IMR-90 (cell line): ENCODE data around the gene WFDC12. TPM values are rescaled to one million over a fixed set of nuclear protein-coding genes. Genes with fewer than 3 reads are reported as not detected.

Experiments used
- ATAC-seq: fragments of 200-7000 bp; cut with Tn5 transposase; 2 replicates; pipeline ENCODE4 v1.9.1; 2020; ENCODE audit warnings: low read depth, mild to moderate bottlenecking, moderate library complexity
- BruUV-seq: library from RNA; stranded (reverse); fragments of 400-500 nt; replicated peaks from 2 replicates; lab custom pipeline; 2021; lab: Mats Ljungman, UMichigan
- CTCF ChIA-PET: fragments of 300-600 bp; formaldehyde crosslinking; extraction: SDS; loops from one replicate; lab custom pipeline; 2021; ENCODE audit warnings: antibody characterized with exemption; lab: Yijun Ruan, JAX
- POLR2A ChIA-PET: fragments of 300-600 bp; sonication (Branson Sonifier 250); formaldehyde crosslinking; loops from one replicate; lab custom pipeline; 2022; ENCODE audit warnings: antibody characterized with exemption; ENCODE audit not compliant: unreplicated experiment; lab: Charles Lee
- DNase-seq: peaks from one replicate; pipeline ENCODE4 v3.0.0; 2013
- H2AFZ ChIP-seq: replicated peaks from 2 replicates; pipeline ENCODE3; 2013; ENCODE audit warnings: low read length, mild to moderate bottlenecking; ENCODE audit not compliant: poor library complexity
- H2AK5ac ChIP-seq: 2 replicates; pipeline ENCODE4 v1.6.1; 2013; ENCODE audit warnings: low read depth, low read length, inconsistent platforms
- H2AK9ac ChIP-seq: replicated peaks from 2 replicates; pipeline ENCODE3; 2013; ENCODE audit warnings: mild to moderate bottlenecking, low read depth, low read length, moderate library complexity; ENCODE audit not compliant: poor library complexity
- H2BK120ac ChIP-seq: 2 replicates; pipeline ENCODE4 v1.6.1; 2013; ENCODE audit warnings: low read depth, low read length, inconsistent platforms
- H2BK15ac ChIP-seq: 3 replicates; pipeline ENCODE4 v1.6.1; 2013; ENCODE audit warnings: low read depth, low read length, inconsistent platforms
- H2BK20ac ChIP-seq: 2 replicates; pipeline ENCODE4 v1.6.1; 2013; ENCODE audit warnings: low read depth, mild to moderate bottlenecking, inconsistent platforms, low read length, moderate library complexity
- H2BK5ac ChIP-seq: 2 replicates; pipeline ENCODE4 v1.6.1; 2013; ENCODE audit warnings: mild to moderate bottlenecking, low read depth, low read length, inconsistent platforms; ENCODE audit not compliant: poor library complexity, severe bottlenecking
- H3K14ac ChIP-seq: replicated peaks from 2 replicates; pipeline ENCODE4 v1.6.1; 2013; ENCODE audit warnings: low read depth, low read length, inconsistent platforms
- H3K18ac ChIP-seq: 2 replicates; pipeline ENCODE4 v1.6.1; 2013; ENCODE audit warnings: low read depth, low read length, control low read depth
- H3K23ac ChIP-seq: 2 replicates; pipeline ENCODE4 v1.6.1; 2013; ENCODE audit warnings: low read depth, low read length, inconsistent platforms
- H3K27ac ChIP-seq: 2 replicates; pipeline ENCODE4 v1.5.1; 2013; ENCODE audit warnings: mild to moderate bottlenecking, control low read depth, low read length; ENCODE audit not compliant: insufficient read depth
- H3K27me3 ChIP-seq: 2 replicates; pipeline ENCODE4 v1.6.1; 2013; ENCODE audit warnings: low read length; ENCODE audit not compliant: control insufficient read depth, insufficient read depth
- H3K36me3 ChIP-seq: 2 replicates; pipeline ENCODE4 v1.6.1; 2013; ENCODE audit warnings: low read length, mixed read lengths; ENCODE audit not compliant: control insufficient read depth, insufficient read depth
- H3K4ac ChIP-seq: 2 replicates; pipeline ENCODE4 v1.6.1; 2013; ENCODE audit warnings: low read depth, low read length, inconsistent platforms
- H3K4me1 ChIP-seq: 2 replicates; pipeline ENCODE4 v1.6.1; 2013; ENCODE audit warnings: low read length, mixed read lengths; ENCODE audit not compliant: control insufficient read depth, insufficient read depth
- H3K4me2 ChIP-seq: 2 replicates; pipeline ENCODE4 v1.6.1; 2013; ENCODE audit warnings: low read depth, mild to moderate bottlenecking, control low read depth, low read length, moderate library complexity
- H3K4me3 ChIP-seq: 2 replicates; pipeline ENCODE4 v1.5.1; 2013; ENCODE audit warnings: low read depth, mild to moderate bottlenecking, control low read depth, low read length, moderate library complexity; ENCODE audit not compliant: insufficient read depth
- H3K56ac ChIP-seq: 2 replicates; pipeline ENCODE4 v1.6.1; 2013; ENCODE audit warnings: low read length, inconsistent platforms; ENCODE audit not compliant: insufficient read depth; ENCODE audit errors: extremely low read depth
- H3K79me1 ChIP-seq, 2 experiments: 2 replicates each; pipeline ENCODE4 v1.6.1; 2013; ENCODE audit warnings: low read length in 2 of 2, inconsistent platforms in 1 of 2, low read depth in 1 of 2
- H3K9ac ChIP-seq: 2 replicates; pipeline ENCODE4 v1.6.1; 2013; ENCODE audit warnings: low read depth, low read length, control low read depth
- H3K9me1 ChIP-seq: 2 replicates; pipeline ENCODE4 v1.6.1; 2013; ENCODE audit warnings: low read length, inconsistent platforms; ENCODE audit not compliant: insufficient read depth
- H3K9me3 ChIP-seq: 2 replicates; pipeline ENCODE4 v1.6.1; 2013; ENCODE audit warnings: low read length; ENCODE audit not compliant: control insufficient read depth, insufficient read depth
- H4K20me1 ChIP-seq: 2 replicates; pipeline ENCODE4 v1.6.1; 2013; ENCODE audit warnings: low read length, inconsistent platforms; ENCODE audit not compliant: insufficient read depth
- H4K5ac ChIP-seq: 2 replicates; pipeline ENCODE4 v1.6.1; 2013; ENCODE audit warnings: mild to moderate bottlenecking, low read depth, low read length, control low read depth
- H4K8ac ChIP-seq, 2 experiments: 2 replicates each; pipeline ENCODE4 v1.6.1; 2013; ENCODE audit warnings: low read depth in 2 of 2, low read length in 2 of 2, control low read depth in 1 of 2, inconsistent platforms in 1 of 2
- H4K91ac ChIP-seq: 2 replicates; pipeline ENCODE4 v1.6.1; 2013; ENCODE audit warnings: low read depth, low read length, inconsistent platforms; ENCODE audit not compliant: insufficient read depth
- CHD1 ChIP-seq: IDR thresholded peaks from 2 replicates; pipeline ENCODE4 v1.6.1; 2012; ENCODE audit warnings: low read depth, low read length, improper control_type of control experiment
- MAFK ChIP-seq: IDR thresholded peaks from 2 replicates; pipeline ENCODE4 v1.6.1; 2012; ENCODE audit warnings: low read depth, low read length, improper control_type of control experiment
- MAZ ChIP-seq: IDR thresholded peaks from 2 replicates; pipeline ENCODE4 v1.6.1; 2012; ENCODE audit warnings: low read depth, mild to moderate bottlenecking, low read length, improper control_type of control experiment, moderate library complexity, borderline replicate concordance
- MXI1 ChIP-seq: IDR thresholded peaks from 2 replicates; pipeline ENCODE4 v1.6.1; 2012; ENCODE audit warnings: low read depth, mild to moderate bottlenecking, low read length, moderate library complexity, borderline replicate concordance
- NFE2L2 ChIP-seq: fragments of 150-350 bp; IDR thresholded peaks from 2 replicates; pipeline ENCODE4 v1.6.1; 2016; ENCODE audit warnings: low read depth, mild to moderate bottlenecking, low read length
- whole genome bisulfite sequencing, 2 experiments: methylation state at CpG; one replicate each; pipeline versions ENCODE4 v1.1.5 to v1.1.7; 2013; ENCODE audit warnings: missing lambda C conversion rate in 2 of 2; ENCODE audit not compliant: insufficient read length in 1 of 2; ENCODE audit errors: extremely low coverage in 2 of 2; 5-methylcytosine and 5-hydroxymethylcytosine counted together
- dilution Hi-C: fragments of 300-500 bp; cut with HindIII; formaldehyde crosslinking; loops from one replicate; pipeline ENCODE4 v1.14.3; 2018; ENCODE audit warnings: low sequenced_read_pairs; ENCODE audit not compliant: unreplicated experiment
- in situ Hi-C: fragments of 300-500 bp; cut with MboI; formaldehyde crosslinking; loops from 3 replicates; pipeline ENCODE4 v1.14.3; 2019; ENCODE audit warnings: low sequenced_read_pairs, inconsistent platforms, mixed read lengths
- intact Hi-C: fragments of 100-400 bp; cut with micrococcal nuclease; formaldehyde crosslinking; loops from 2 replicates; pipeline ENCODE4 v1.10.0; 2022
- polyA plus RNA-seq, 3 experiments: library from polyadenylated mRNA; depleted of rRNA; stranded (reverse); fragments of >200 nt; gene quantifications; 2 replicates each; pipeline ENCODE4 v1.2.3, GENCODE V29; 2012; ENCODE audit warnings: low replicate concordance in 1 of 3
- total RNA-seq: library from RNA; depleted of rRNA; stranded (reverse); fragments of >200 nt; gene quantifications from 2 replicates; pipeline ENCODE4 v1.2.3, GENCODE V29; 2012
- TF ChIP-seq, protein P1 (sequence below): fragments of 150-350 bp; IDR thresholded peaks from 2 replicates; pipeline ENCODE4 v1.6.1; 2017; ENCODE audit warnings: mild to moderate bottlenecking, antibody characterized with exemption, low read length, low read depth
- TF ChIP-seq, protein P2 (sequence below): fragments of 150-350 bp; IDR thresholded peaks from 2 replicates; pipeline ENCODE4 v1.6.1; 2016; ENCODE audit warnings: low read depth, mild to moderate bottlenecking, low read length, moderate library complexity, borderline replicate concordance

The WFDC12 gene
- total and polyA plus RNA-seq, 2 of the 4 experiments (the other 2 are of a cell fraction) = not detected

DNA sequence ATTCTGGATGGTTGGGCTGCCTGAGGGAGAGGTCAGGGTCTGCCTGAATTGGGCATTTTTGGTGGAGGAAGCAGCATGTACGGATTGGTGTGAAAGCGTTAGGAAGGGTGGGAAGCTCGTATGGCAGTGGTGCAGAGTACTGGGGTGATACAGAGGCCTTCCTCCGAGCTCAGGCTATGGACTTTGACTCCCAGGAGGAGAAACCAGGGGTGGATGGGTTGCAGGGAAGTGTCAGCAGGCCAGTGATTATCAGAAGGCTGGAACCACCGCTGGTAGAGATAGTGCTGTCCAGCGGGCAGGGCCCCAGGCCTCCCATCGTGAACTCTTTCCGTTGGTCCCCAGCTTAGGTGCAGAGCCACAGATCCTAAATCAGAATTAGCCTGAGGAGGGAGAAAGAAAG lies 14.6 kb downstream of the WFDC12 start:
- no peak overlapping the region for H3K14ac ChIP-seq
- H3K18ac ChIP-seq = no peak overlapping the region
- intact Hi-C loops (no loop called here), dilution Hi-C loops (no loop called here), in situ Hi-C loops (loop anchor here (25.0 kb wide), 1 partner anchor 178 kb away; no protein-coding TSS in a partner anchor)
- no peak overlapping the region for H3K4me3 ChIP-seq
- H2BK5ac ChIP-seq = no peak overlapping the region
- no peaks in the 10 kb centered on the region for H3K4me1 ChIP-seq
- H4K91ac ChIP-seq = no peak overlapping the region
- H4K8ac ChIP-seq = no peak overlapping the region
- no CpG with 5 or more reads among the region's 8 CpGs for WGBS, 2 experiments
- ChIA-PET CTCF (interaction anchor here (0.5 to 0.8 kb wide), 2 partner anchors 66 to 587 kb away, joined by 4 to 6 read pairs; no protein-coding TSS in a partner anchor), POLR2A (no interaction called here)
- no peak overlapping the region for H2AK5ac ChIP-seq
- H2BK20ac ChIP-seq = no peak overlapping the region
- no peaks in the 10 kb centered on the region for H3K9me1 ChIP-seq
- H2AFZ ChIP-seq = no peak overlapping the region
- no peak overlapping the region for H2BK15ac ChIP-seq
- H3K4ac ChIP-seq = no peak overlapping the region
- ATAC-seq (no peak), DNase-seq (no peak)
- no peak overlapping the region for H2BK120ac ChIP-seq
- H3K79me1 ChIP-seq = no peaks in the 10 kb centered on the region
- no peaks in the 10 kb centered on the region for H4K20me1 ChIP-seq
- H3K56ac ChIP-seq = no peak overlapping the region
- TF ChIP-seq MAZ (no peak), NFE2L2 (no peak), CHD1 (no peak), MAFK (no peak), MXI1 (no peak)
- TF ChIP-seq, protein P1, sequence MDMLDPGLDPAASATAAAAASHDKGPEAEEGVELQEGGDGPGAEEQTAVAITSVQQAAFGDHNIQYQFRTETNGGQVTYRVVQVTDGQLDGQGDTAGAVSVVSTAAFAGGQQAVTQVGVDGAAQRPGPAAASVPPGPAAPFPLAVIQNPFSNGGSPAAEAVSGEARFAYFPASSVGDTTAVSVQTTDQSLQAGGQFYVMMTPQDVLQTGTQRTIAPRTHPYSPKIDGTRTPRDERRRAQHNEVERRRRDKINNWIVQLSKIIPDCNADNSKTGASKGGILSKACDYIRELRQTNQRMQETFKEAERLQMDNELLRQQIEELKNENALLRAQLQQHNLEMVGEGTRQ = no peak
- TF ChIP-seq, protein P2, sequence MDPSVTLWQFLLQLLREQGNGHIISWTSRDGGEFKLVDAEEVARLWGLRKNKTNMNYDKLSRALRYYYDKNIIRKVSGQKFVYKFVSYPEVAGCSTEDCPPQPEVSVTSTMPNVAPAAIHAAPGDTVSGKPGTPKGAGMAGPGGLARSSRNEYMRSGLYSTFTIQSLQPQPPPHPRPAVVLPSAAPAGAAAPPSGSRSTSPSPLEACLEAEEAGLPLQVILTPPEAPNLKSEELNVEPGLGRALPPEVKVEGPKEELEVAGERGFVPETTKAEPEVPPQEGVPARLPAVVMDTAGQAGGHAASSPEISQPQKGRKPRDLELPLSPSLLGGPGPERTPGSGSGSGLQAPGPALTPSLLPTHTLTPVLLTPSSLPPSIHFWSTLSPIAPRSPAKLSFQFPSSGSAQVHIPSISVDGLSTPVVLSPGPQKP = no peak
- no peaks in the 10 kb centered on the region for H3K9me3 ChIP-seq
- no peak overlapping the region for H3K4me2 ChIP-seq
- H3K36me3 ChIP-seq = no peaks in the 10 kb centered on the region
- no peak overlapping the region for H2AK9ac ChIP-seq
- H4K5ac ChIP-seq = no peak overlapping the region
- no peak overlapping the region for H3K27ac ChIP-seq
- no TSS peak for BruUV-seq
- H3K9ac ChIP-seq = no peak overlapping the region
- H3K27me3 ChIP-seq = peaks cover 34% of the 10 kb centered on the region
- H3K23ac ChIP-seq = no peak overlapping the region
